ENCODE measurements around the gene TPI1. TPM values are rescaled to one million over a fixed set of nuclear protein-coding genes. Genes with fewer than 3 reads are reported as not detected.

TPI1 gene
- polyA plus RNA-seq, 3 donors, result 446 to 839 (median 764) TPM

- Histone ChIP-seq H3K4me2 (replicated peaks; ENCODE audit: extremely low read depth, low read length, poor library complexity, severe bottlenecking) (peak overlapping the region; percentile 96), H3K9me3 (replicated peaks in 1 of 2; ENCODE audit: control insufficient read depth in 1 of 2, insufficient read depth in 1 of 2, low read length in 2 of 2) (no peaks in the 10 kb centered on the region), H3K36me3 (replicated peaks in 1 of 2; ENCODE audit: control insufficient read depth in 1 of 2, insufficient read depth in 2 of 2, low read length in 2 of 2) (peaks cover 15 to 21% of the 10 kb centered on the region in 2 donors), H4K20me1 (ENCODE audit: insufficient read depth, low read length) (peaks cover 55% of the 10 kb centered on the region), H2AFZ (ENCODE audit: insufficient read depth, low read depth, low read length, poor library complexity, severe bottlenecking) (no peak overlapping the region), H3K9ac (ENCODE audit: insufficient read depth, low read length, poor library complexity, severe bottlenecking) (no peak overlapping the region), H3K27ac (ENCODE audit: low read depth in 1 of 2, low read length in 2 of 2) (peak overlapping the region in 1 of 2 donors; percentile 22), H3K4me3 (replicated peaks in 1 of 3; ENCODE audit: low read depth in 2 of 3, low read length in 3 of 3) (peak overlapping the region in 1 of 3 experiments; percentile 92), H3K4me1 (ENCODE audit: control insufficient read depth in 1 of 2, insufficient read depth in 2 of 2, low read length in 2 of 2) (peaks cover 46 to 72% of the 10 kb centered on the region in 2 donors), H3K79me2 (ENCODE audit: insufficient read depth, low read length) (peaks cover 61% of the 10 kb centered on the region), H3K27me3 (ENCODE audit: control insufficient read depth in 2 of 2, insufficient read depth in 2 of 2, low read length in 2 of 2) (no peaks in the 10 kb centered on the region)
- Mint-ChIP-seq H3K4me3 (peak overlapping the region; percentile 87 to 92), H3K27me3 (ENCODE audit: low read depth in 3 of 3) (peaks cover 0 to 3% (median 0%) of the 10 kb centered on the region in 3 donors), H3K27ac (peak overlapping the region in 4 of 7 donors; percentile 18 to 81 (median 49)), H3K36me3 (peaks cover 26 to 38% of the 10 kb centered on the region in 2 donors), H3K4me1 (peaks cover 65% of the 10 kb centered on the region), H3K9me3 (no peaks in the 10 kb centered on the region)
- WGBS (ENCODE audit: insufficient coverage), result 78% methylated on average over 6 of the region's 12 CpGs
- DNase-seq, result no peak
- intact Hi-C loops (cut with micrococcal nuclease), result loop anchor here (5.0 kb wide), 3 partner anchors 36 to 91 kb away; partner anchors contain the start of genes C12orf57 (in 1 of the 2) and RNU7-1 (in 1 of the 2)
- no peak for TF ChIP-seq CTCF (IDR thresholded peaks at IDR 0.05)
Observed at GRCh38 chr12:6871052-6871957, 4.0 kb downstream of the TPI1 start.

Data from CD14-positive monocyte (primary cell).